Measurements from ENCODE around the gene MISP3.

The MISP3 gene

GRCh38 chr19:14080887-14081796 is 8.6 kb downstream of the MISP3 start:
- peak; percentile 98 to 100 (median 100) for DNase-seq

DNA sequence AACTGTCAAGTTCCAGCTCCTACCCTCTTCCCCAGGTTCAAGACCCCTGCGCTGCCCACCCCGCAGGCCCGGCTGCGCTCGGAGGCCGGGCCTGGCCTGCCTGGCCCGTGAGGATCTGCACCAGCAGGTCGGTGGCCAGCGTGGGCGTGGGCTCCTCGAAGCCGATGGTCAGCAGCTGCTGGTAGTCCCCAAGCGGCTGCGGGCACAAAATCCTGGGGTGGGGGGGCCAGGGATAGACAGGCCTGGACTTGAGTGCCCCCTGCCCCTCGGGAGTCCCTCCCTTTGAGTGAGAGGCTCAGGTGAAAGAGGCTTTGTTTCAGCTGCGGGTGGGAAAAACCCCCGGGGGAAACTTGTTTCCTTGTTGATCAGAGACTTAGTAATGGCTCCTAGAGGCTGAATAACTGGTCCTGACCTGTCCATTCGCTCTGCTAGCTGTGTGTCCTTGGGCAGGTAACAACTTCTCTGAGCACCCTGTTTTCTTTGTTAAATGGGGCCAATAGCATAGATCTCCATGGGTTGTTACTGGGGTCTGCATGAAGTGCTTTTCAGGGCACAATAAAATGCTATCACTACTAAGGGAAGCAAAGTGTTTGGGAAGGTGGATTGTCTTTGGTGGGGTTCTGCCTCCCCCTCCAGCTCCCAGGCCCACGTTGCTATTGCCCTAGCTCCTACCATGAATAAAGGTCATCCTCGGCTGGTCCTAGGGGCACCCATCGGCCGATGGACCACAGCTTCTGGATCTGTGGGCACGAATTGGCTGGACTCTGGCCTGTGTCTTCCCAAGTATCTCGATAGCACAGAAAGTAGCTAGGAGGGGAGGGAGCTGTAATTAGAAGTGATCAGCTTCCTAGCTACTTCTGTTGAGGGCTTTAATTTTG is 9.4 kb downstream of the MISP3 start:
- DNase-seq, result peak; percentile 62 to 87 (median 70)

DNA sequence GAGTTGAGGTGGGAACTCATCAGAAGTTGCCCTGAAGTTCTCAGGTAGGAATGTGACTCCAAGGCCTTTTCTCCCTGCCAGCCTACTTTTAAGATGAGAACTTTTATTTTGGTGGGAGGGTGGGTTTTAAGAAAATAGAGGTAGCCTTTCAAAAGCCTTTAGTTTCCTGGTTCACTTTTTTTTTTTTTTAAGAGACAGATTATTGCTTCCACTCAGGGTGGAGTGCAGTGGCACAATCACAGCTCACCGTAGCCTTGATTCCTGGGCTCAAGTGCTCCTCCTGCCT is 10.0 kb downstream of the MISP3 start:
- no peak for DNase-seq

DNA sequence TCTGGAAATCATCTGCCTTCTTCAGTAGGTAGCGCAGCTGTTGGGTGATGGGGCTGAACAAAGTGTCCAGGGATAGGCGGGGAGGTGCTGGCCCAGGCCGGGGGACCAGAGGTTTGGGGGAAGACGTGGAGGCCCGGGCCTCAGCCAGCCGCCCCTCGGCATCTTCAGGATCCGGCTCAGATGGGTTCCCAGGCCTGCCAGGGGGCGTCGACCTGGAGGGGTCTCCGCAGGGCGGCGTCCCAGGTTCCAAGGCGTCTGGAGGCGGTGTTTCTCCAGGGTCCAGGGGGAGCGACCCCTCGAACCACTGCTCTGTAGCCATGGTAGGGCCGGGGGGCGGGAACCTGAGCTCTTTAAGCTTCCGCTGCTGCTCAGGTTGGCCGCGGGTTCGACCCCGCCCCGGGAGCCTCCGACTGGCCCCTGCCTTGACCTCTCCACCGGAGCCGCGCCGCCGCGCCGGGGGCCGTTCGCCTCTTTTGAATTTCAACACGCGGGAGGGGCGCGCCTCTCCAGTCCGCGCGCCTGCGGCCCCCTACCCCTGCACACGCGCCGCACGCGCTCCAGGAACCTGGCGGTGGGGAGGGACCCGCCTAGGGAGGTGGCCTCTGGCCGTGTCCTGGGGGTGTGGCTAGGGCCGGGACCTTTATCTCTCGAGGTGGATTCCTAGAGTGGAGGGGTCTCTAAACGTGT is 12.9 kb downstream of the MISP3 start, which contains the start of gene C19orf67:
TSS of gene C19orf67 (minus strand) at position 475 of the 687 bp plus-strand sequence. CDS start at position 319, 156 bp downstream.
- DNase-seq, result no peak

GRCh38 chr19:14086098-14086497 is 13.5 kb downstream of the MISP3 start:
- DNase-seq, result no peak

DNA sequence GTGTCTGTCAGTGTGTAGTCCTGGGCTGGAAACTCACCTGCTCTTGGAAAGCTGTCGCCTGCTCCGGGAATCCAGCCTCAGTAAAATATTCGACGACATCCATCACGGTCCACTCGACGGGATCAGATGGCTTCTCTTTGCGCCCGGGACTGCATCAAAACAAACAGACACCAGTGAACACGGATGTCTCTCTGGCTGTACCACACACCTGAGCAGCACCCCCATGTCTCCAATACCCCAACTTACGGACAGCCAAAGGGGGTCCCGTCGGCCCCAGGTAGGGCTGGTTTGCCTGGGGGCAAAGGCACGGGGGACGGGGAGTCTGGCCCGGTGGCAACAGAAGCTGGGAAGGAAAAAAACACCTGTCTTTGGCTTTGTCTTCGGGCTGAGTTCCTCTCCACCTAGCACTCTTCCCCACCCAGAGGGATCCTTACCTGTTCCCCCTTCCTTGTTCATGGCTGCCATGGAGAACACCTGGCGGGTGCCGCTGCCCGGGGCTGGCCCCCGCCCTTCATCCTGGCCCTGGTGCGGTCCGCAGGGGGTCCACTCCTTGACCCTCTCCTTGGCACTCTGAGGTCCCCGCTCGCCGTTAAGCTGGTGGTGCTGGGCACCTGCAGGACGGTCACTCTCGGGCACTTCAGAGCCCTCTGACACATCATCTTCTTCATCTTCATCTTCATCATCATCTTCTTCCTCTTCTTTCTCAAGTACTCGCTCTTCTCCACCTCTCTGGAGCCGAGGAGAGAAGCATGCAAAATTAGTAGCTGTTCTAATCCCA is 16.2 kb downstream of the MISP3 start:
- no peak for DNase-seq

- DNase-seq, result peak in 1 of 4 experiments; percentile 23
These were observed 16.8 kb downstream of the MISP3 start for GRCh38 chr19:14089412-14089661.

- peak; percentile 63 to 84 (median 74) for DNase-seq
These were observed 17.3 kb downstream of the MISP3 start for GRCh38 chr19:14089662-14090508.

GRCh38 chr19:14090509-14091080 is 18.0 kb downstream of the MISP3 start, which contains the start of gene SAMD1:
SAMD1 (minus strand) TSS chr19:14090751.
- DNase-seq, result peak; percentile 68 to 93 (median 82)

DNA sequence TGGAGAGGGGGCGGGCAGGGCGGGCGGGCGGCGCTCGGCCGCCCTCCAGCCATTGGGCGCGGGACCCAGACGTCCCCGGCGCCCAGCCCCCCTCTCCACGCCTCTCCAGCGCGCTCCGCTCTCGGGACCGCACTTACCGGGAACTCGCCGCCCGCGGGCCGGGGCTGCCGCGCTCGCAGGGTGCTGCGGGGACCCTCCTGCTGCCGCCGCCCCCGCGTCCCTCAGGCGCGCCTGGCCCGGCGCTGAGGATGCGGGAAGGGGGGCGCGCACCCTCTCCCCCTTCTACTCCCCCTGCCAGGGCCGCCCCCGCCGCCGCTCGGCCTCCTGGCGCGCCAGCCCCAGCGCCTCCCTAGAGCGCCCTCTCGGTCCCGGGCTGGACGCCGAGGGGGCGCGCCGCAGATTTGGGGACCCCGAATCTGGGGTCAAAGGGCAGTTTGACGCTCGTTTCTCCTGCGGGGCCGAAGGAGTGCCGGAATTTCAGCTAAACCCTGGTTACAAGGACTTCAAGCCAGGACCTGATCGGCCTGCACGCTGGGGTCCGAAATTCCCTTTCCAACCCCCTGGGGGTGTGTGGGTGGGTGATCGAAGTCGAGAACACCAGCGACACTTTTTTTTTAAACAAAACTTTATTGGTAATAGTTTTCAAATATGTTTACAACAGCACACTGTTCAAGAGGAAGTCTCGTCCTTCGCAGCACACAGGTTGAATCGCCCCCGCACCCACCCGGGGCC is 18.7 kb downstream of the MISP3 start:
- DNase-seq, result peak; percentile 57 to 82 (median 78)

DNA sequence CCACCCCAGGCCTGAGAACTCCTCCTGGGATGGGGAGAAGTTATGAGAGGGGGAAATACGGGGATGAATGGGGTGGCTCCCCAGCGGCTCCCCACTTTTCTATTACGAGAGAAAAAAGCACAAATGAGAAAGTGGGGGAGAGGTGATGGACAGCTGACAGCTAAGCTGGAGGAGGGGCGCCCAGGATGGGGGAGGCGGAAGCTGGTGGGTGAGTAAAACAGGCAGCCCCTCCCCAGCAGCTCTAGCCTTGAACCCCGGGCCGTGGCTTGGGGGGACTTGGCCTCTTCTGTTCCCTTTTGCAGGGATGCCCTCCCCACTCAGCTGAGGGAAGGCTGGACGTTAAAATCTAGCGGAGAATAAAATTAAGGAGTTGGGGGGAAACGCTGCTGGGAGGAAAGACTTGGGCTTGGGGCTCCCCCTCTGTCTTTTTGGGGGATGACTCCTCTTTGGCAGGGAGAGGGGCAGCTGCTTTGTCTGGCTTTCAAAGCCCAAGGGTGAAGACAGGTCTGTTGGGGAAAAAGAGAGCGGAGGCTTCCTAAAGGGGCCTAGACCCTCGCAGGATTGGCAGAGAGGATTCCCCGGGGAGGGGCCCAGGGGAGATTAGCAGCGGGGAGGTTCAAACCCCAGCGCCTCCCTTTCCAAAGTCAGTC is 19.4 kb downstream of the MISP3 start:
- no peak for DNase-seq

DNA sequence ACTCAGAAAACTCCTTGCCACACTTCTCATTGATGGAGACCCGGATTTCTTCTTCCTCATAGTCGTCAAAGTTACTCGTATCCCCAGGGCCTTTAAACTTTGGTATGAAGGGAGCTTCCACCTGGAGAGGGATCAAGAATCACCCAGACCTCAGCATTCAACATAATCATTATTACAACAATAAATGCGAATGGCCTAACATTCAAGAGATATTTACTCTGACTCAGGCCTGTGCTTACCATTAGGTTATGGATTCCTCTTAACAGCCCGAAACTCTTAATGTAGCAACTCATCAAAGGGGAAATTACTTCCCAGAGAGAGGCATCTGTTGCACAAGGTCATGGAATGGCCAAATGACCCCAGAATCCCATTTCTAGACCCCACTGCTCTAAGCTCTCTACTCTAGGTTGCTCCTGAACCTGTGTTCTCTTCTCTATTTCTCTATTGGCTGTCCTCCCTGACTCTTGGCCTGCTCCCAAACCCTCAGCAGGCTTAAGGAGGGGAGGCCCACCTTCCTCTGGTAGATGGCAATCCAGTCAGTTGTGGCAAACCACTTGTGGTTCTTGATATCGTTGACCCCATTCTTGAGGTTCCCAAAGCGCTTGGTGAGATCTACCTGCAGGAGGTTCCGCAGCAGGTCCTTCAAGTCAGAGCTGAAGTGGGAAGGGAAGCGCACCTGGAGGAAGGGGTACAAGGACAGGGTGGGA is 20.7 kb downstream of the MISP3 start:
- no peak for DNase-seq

GRCh38 chr19:14094854-14095253 is 22.3 kb downstream of the MISP3 start:
- DNase-seq, result no peak

- no peak for DNase-seq
These were observed 23.8 kb downstream of the MISP3 start for GRCh38 chr19:14096272-14096992.

GRCh38 chr19:14097532-14098151 is 25.1 kb downstream of the MISP3 start:
- DNase-seq, result no peak

- no peak for DNase-seq
These were observed 28.5 kb downstream of the MISP3 start for GRCh38 chr19:14101003-14101545.

DNA sequence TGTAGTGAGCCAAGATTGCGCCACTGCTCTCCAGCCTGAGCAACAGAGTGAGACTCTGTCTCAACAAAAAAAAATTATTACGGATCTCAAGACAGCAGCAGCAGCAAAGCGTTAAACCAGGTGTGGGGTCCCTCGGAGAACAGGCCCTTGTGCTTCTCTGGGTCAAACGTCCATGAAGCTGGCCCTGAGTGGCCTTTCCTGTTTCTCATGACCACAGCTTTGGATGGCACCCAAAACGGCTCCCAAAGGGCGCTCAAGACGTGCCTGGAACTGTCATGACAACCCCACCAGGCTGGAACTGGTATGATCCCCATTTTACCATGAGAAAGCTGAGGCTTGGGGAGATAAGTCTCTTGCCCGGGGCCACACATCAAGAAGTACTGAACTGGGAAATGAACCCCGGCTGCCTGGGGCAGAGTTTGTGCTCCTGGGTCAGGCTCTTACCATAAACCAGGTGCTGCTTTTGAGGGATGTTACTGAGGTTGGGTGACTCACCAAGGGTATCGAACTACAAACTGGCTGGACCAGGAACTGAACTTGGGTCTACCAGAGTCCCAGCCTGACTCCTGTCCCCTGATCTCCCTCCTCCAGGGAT is 29.6 kb downstream of the MISP3 start:
- DNase-seq, result no peak

All from suppressor macrophage (primary cell).